ENCODE results near the gene MAMSTR.
A peak's percentile ranks its signal among the peaks of the same experiment; 100 is the strongest.
"Not testable (repeated sequence)": the region's sequence is repeated elsewhere in the genome, so short reads cannot be mapped to it uniquely, and the experiment has no call there.

The MAMSTR gene

GRCh38 chr19:48683349-48683748 lies 36.2 kb downstream of the MAMSTR start:
- peak in 1 of 2 donors; percentile 16 for DNase-seq

GRCh38 chr19:48681127-48681470 lies 38.4 kb downstream of the MAMSTR start:
- no peak for DNase-seq

- DNase-seq = no peak
Measured at GRCh38 chr19:48680436-48681126, 38.9 kb downstream of the MAMSTR start.

GRCh38 chr19:48680006-48680405 lies 39.5 kb downstream of the MAMSTR start:
- DNase-seq = not testable (repeated sequence)

GRCh38 chr19:48678201-48678600 lies 41.3 kb downstream of the MAMSTR start:
- DNase-seq = no peak

- DNase-seq = no peak
Measured at GRCh38 chr19:48676887-48677286, 42.6 kb downstream of the MAMSTR start.

- no peak for DNase-seq
Measured at GRCh38 chr19:48676487-48676886, 43.0 kb downstream of the MAMSTR start.

- peak; percentile 75 for DNase-seq
Measured at GRCh38 chr19:48674921-48675824, 44.4 kb downstream of the MAMSTR start.

- DNase-seq = no peak
Measured at GRCh38 chr19:48674216-48674809, 45.2 kb downstream of the MAMSTR start.

- no peak for DNase-seq
Measured at GRCh38 chr19:48673436-48674100, 46.0 kb downstream of the MAMSTR start.

- DNase-seq = no peak
Measured at GRCh38 chr19:48672994-48673393, 46.5 kb downstream of the MAMSTR start, which contains the start of gene NTN5. TSS of gene NTN5 (minus strand) at chr19:48673017. CDS start at chr19:48670986, 2,031 bp downstream.

GRCh38 chr19:48671446-48671995 lies 48.0 kb downstream of the MAMSTR start:
- DNase-seq = no peak

- DNase-seq = no peak
Measured at GRCh38 chr19:48670699-48671445, 48.7 kb downstream of the MAMSTR start.

GRCh38 chr19:48669903-48670668 lies 49.4 kb downstream of the MAMSTR start:
- DNase-seq = no peak

GRCh38 chr19:48668761-48669160 lies 50.8 kb downstream of the MAMSTR start:
- no peak for DNase-seq

GRCh38 chr19:48668332-48668731 lies 51.2 kb downstream of the MAMSTR start:
- DNase-seq = no peak

- DNase-seq = no peak
Measured at GRCh38 chr19:48665786-48666185, 53.7 kb downstream of the MAMSTR start.

GRCh38 chr19:48664476-48664875 lies 55.0 kb downstream of the MAMSTR start:
- no peak for DNase-seq

GRCh38 chr19:48663667-48664066 lies 55.9 kb downstream of the MAMSTR start:
- DNase-seq = no peak
